HCT116 (cell line): Measurements from ENCODE around the gene DNMT3B. TPM values are rescaled to one million over a fixed set of nuclear protein-coding genes. Genes with fewer than 3 reads are reported as not detected.

Source experiments
- ATAC-seq: fragments of 200-7000 bp; cut with Tn5 transposase; 2 replicates; pipeline ENCODE4 v1.9.1; 2020; ENCODE audit warnings: mild to moderate bottlenecking, moderate library complexity
- BruUV-seq: library from RNA; stranded (reverse); fragments of 400-500 nt; replicated peaks from 2 replicates; lab custom pipeline; 2021; lab: Mats Ljungman, UMichigan
- CTCF ChIA-PET: fragments of 300-600 bp; sonication (Branson Sonifier 250); formaldehyde crosslinking; loops from one replicate; lab custom pipeline; 2021; ENCODE audit warnings: antibody characterized with exemption; lab: Charles Lee
- POLR2A ChIA-PET: fragments of 300-600, 350-600 bp; sonication (Branson Sonifier 250); formaldehyde crosslinking; loops from one replicate; lab custom pipeline; 2021; ENCODE audit warnings: antibody characterized with exemption; lab: Charles Lee
- RAD21 ChIA-PET, 2 experiments: fragments of 300-600 bp; sonication (Branson Sonifier 250); formaldehyde crosslinking; loops; one replicate each; lab custom pipeline; 2023; ENCODE audit warnings: low total read pairs in 2 of 2; ENCODE audit not compliant: uncharacterized antibody in 2 of 2, unreplicated experiment in 2 of 2, low non-redundant PET in 1 of 2; lab: Charles Lee
- DNase-seq: peaks from one replicate; pipeline ENCODE4 v3.0.0-alpha.2; 2010; ENCODE audit warnings: low read depth, low spot score
- H2AFZ ChIP-seq: fragments of 200-600 bp; shearing (Covaris generic), sonication (generic); 2 replicates; pipeline ENCODE4 v1.6.1; 2017; ENCODE audit warnings: low read depth, mixed run types, mixed read lengths, antibody characterized with exemption, low read length; ENCODE audit not compliant: poor library complexity, severe bottlenecking
- H3K27ac ChIP-seq: 2 replicates; pipeline ENCODE4 v1.5.1; 2012; ENCODE audit warnings: low read depth, low read length
- H3K27me3 ChIP-seq: fragments of 200-600 bp; sonication (generic); 2 replicates; pipeline ENCODE4 v1.6.1; 2016; ENCODE audit warnings: mixed run types, low read length, mixed read lengths; ENCODE audit not compliant: insufficient read depth
- H3K36me3 ChIP-seq, 2 experiments: fragments of 200-500 bp in 1 of 2; fragments of 200-600 bp in 1 of 2; sonication (Bioruptor generic) in 1 of 2; sonication (generic) in 1 of 2; 2 replicates each; pipeline versions ENCODE4 v1.5.1 to v1.6.1; 2014 to 2016; ENCODE audit warnings: low read length in 2 of 2, inconsistent platforms in 1 of 2, mixed read lengths in 1 of 2, mixed run types in 1 of 2; ENCODE audit not compliant: insufficient read depth in 2 of 2, control insufficient read depth in 1 of 2
- H3K4me1 ChIP-seq, 2 experiments: fragments of 200-600 bp in 1 of 2; sonication (generic) in 1 of 2; 2 replicates each; pipeline versions ENCODE4 v1.5.1 to v1.6.1; 2012 to 2017; ENCODE audit warnings: low read length in 2 of 2, inconsistent platforms in 1 of 2, mild to moderate bottlenecking in 1 of 2, mixed read lengths in 1 of 2, mixed run types in 1 of 2, moderate library complexity in 1 of 2; ENCODE audit not compliant: insufficient read depth in 2 of 2, control insufficient read depth in 1 of 2
- H3K4me2 ChIP-seq: fragments of 200-600 bp; sonication (generic); 2 replicates; pipeline ENCODE4 v1.6.1; 2017; ENCODE audit warnings: mixed run types, low read length, mixed read lengths
- H3K4me3 ChIP-seq, 2 experiments: fragments of 200-600 bp in 1 of 2; sonication (generic) in 1 of 2; replicated peaks in 1 of 2; 2 replicates each; pipeline ENCODE4 v1.5.1; 2011 to 2016; ENCODE audit warnings: low read length in 2 of 2, control low read depth in 1 of 2, low read depth in 1 of 2, mild to moderate bottlenecking in 1 of 2, mixed read lengths in 1 of 2, mixed run types in 1 of 2
- H3K79me2 ChIP-seq: fragments of 200-600 bp; sonication (generic); 2 replicates; pipeline ENCODE4 v1.6.1; 2017; ENCODE audit warnings: mild to moderate bottlenecking, mixed run types, low read length, moderate library complexity, mixed read lengths; ENCODE audit not compliant: insufficient read depth
- H3K9ac ChIP-seq: fragments of 200-600 bp; sonication (generic); 2 replicates; pipeline ENCODE4 v1.6.1; 2016; ENCODE audit warnings: low read length, mixed read lengths
- H3K9me2 ChIP-seq: fragments of 200-600 bp; sonication (generic), shearing (Covaris generic); 2 replicates; pipeline ENCODE4 v1.6.1; 2017; ENCODE audit warnings: mixed run types, mild to moderate bottlenecking, moderate library complexity; ENCODE audit not compliant: insufficient read depth
- H3K9me3 ChIP-seq, 2 experiments: fragments of 200-500 bp in 1 of 2; fragments of 200-600 bp in 1 of 2; sonication (Bioruptor generic) in 1 of 2; sonication (generic) in 1 of 2; 2 replicates each; pipeline ENCODE4 v1.6.1; 2014 to 2017; ENCODE audit warnings: low read length in 2 of 2, mixed read lengths in 2 of 2, inconsistent platforms in 1 of 2, low read depth in 1 of 2, mild to moderate bottlenecking in 1 of 2, mixed run types in 1 of 2, moderate library complexity in 1 of 2; ENCODE audit not compliant: control insufficient read depth in 1 of 2, insufficient read depth in 1 of 2
- H4K20me1 ChIP-seq: fragments of 200-600 bp; sonication (generic), shearing (Covaris generic); 2 replicates; pipeline ENCODE4 v1.6.1; 2017; ENCODE audit warnings: mixed run types, mild to moderate bottlenecking, moderate library complexity; ENCODE audit not compliant: insufficient read depth
- CBX3 ChIP-seq: IDR thresholded peaks from 2 replicates; pipeline ENCODE4 v1.6.1; 2012; ENCODE audit warnings: low read depth
- ELF1 ChIP-seq: IDR thresholded peaks from 2 replicates; pipeline ENCODE4 v1.6.1; 2012; ENCODE audit warnings: low read depth, borderline replicate concordance
- EZH2 ChIP-seq: fragments of 200-600 bp; sonication (generic); IDR thresholded peaks from 2 replicates; pipeline ENCODE4 v1.6.1; 2017; ENCODE audit warnings: antibody characterized with exemption, mixed run types
- EZH2phosphoT487 ChIP-seq: fragments of 200-600 bp; IDR thresholded peaks from 2 replicates; pipeline ENCODE4 v1.6.1; 2018; ENCODE audit warnings: antibody characterized with exemption, borderline replicate concordance
- FOSL1 ChIP-seq: IDR thresholded peaks from 2 replicates; pipeline ENCODE4 v1.6.1; 2012; ENCODE audit warnings: low read depth
- POLR2A ChIP-seq: IDR thresholded peaks from 2 replicates; pipeline ENCODE4 v1.7.0; 2011; ENCODE audit warnings: borderline replicate concordance; ENCODE audit not compliant: insufficient read depth, insufficient read length; ENCODE audit errors: extremely low read depth
- RAD21 ChIP-seq: IDR thresholded peaks from 2 replicates; pipeline ENCODE4 v1.6.1; 2012; ENCODE audit warnings: low read depth, mild to moderate bottlenecking
- SIN3A ChIP-seq: IDR thresholded peaks from 2 replicates; pipeline ENCODE4 v1.6.1; 2012; ENCODE audit warnings: low read depth
- SP1 ChIP-seq: IDR thresholded peaks from 2 replicates; pipeline ENCODE4 v1.6.1; 2012; ENCODE audit warnings: low read depth
- ZNF274 ChIP-seq: fragments of 200-500 bp; sonication (Bioruptor generic); IDR thresholded peaks from 2 replicates; pipeline ENCODE4 v1.6.1; 2014; ENCODE audit warnings: mild to moderate bottlenecking, low read depth, low read length, inconsistent platforms
- intact Hi-C: fragments of 100-400 bp; cut with micrococcal nuclease; formaldehyde crosslinking; loops from 2 replicates; pipeline ENCODE4 v1.10.0; 2022
- total RNA-seq: library from RNA; stranded (reverse); gene quantifications from one replicate; pipeline ENCODE4 v1.2.1, GENCODE V29; 2021; ENCODE audit not compliant: unreplicated experiment
- TF ChIP-seq, protein P1 (sequence below): IDR thresholded peaks from 2 replicates; pipeline ENCODE4 v1.6.1; 2012
- TF ChIP-seq, protein P2 (sequence below): IDR thresholded peaks from 2 replicates; pipeline ENCODE4 v1.6.1; 2011; ENCODE audit warnings: mild to moderate bottlenecking, low read length, moderate library complexity; ENCODE audit not compliant: insufficient replicate concordance; ENCODE audit errors: extremely low read depth
- TF ChIP-seq, protein P3 (sequence below): IDR thresholded peaks from 2 replicates; pipeline ENCODE4 v1.6.1; 2012; ENCODE audit warnings: low read depth
- TF ChIP-seq, protein P4 (sequence below): IDR thresholded peaks from 2 replicates; pipeline ENCODE4 v1.6.1; 2012

DNMT3B gene
- total RNA-seq, 1 experiment from 2014 or later: 22.2 TPM

DNA sequence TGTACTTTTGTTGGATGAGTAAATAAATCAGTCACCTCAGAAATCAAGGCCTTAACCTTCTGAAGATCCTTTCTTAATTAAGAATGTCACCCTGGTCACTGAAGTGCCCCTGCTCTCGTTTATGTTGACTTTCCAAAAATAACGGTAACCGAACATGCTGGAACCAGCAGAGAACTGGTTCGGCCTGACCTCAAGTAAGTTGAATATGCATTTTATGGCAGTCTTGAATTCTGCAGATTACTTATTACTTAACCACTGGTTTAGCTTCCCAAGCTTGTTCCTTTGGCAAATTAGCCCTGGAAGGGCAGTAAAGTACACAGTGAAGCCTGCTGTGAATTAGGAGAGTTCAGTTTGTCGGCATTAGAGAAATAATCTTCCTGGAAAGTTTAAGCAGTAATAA is 69.8 kb downstream of the DNMT3B start:
- Histone ChIP-seq H4K20me1 (peaks cover 3% of the 10 kb centered on the region; the same call in 1 of the 2 replicates), H3K9me2 (no peaks in the 10 kb centered on the region), H2AFZ (no peak overlapping the region), H3K79me2 (peaks cover 97% of the 10 kb centered on the region), H3K27ac (no peak overlapping the region), H3K36me3 (peaks cover 53 to 55% of the 10 kb centered on the region in 2 experiments), H3K4me3 (no peak overlapping the region), H3K4me1 (no peaks in the 10 kb centered on the region), H3K4me2 (no peak overlapping the region), H3K9me3 (no peaks in the 10 kb centered on the region), H3K27me3 (no peaks in the 10 kb centered on the region), H3K9ac (no peak overlapping the region)
- no peak for DNase-seq
- CTCF ChIA-PET: no interaction called here
- TF ChIP-seq SP1 (no peak), FOSL1 (no peak), ELF1 (no peak), EZH2 (no peak), SIN3A (no peak), CBX3 (no peak), ZNF274 (no peak), RAD21 (no peak), POLR2A (no peak), EZH2phosphoT487 (no peak)
- TF ChIP-seq, protein P1, sequence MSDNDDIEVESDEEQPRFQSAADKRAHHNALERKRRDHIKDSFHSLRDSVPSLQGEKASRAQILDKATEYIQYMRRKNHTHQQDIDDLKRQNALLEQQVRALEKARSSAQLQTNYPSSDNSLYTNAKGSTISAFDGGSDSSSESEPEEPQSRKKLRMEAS: no peak
- TF ChIP-seq, protein P2, sequence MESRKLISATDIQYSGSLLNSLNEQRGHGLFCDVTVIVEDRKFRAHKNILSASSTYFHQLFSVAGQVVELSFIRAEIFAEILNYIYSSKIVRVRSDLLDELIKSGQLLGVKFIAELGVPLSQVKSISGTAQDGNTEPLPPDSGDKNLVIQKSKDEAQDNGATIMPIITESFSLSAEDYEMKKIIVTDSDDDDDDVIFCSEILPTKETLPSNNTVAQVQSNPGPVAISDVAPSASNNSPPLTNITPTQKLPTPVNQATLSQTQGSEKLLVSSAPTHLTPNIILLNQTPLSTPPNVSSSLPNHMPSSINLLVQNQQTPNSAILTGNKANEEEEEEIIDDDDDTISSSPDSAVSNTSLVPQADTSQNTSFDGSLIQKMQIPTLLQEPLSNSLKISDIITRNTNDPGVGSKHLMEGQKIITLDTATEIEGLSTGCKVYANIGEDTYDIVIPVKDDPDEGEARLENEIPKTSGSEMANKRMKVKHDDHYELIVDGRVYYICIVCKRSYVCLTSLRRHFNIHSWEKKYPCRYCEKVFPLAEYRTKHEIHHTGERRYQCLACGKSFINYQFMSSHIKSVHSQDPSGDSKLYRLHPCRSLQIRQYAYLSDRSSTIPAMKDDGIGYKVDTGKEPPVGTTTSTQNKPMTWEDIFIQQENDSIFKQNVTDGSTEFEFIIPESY: no peak
- TF ChIP-seq, protein P3, sequence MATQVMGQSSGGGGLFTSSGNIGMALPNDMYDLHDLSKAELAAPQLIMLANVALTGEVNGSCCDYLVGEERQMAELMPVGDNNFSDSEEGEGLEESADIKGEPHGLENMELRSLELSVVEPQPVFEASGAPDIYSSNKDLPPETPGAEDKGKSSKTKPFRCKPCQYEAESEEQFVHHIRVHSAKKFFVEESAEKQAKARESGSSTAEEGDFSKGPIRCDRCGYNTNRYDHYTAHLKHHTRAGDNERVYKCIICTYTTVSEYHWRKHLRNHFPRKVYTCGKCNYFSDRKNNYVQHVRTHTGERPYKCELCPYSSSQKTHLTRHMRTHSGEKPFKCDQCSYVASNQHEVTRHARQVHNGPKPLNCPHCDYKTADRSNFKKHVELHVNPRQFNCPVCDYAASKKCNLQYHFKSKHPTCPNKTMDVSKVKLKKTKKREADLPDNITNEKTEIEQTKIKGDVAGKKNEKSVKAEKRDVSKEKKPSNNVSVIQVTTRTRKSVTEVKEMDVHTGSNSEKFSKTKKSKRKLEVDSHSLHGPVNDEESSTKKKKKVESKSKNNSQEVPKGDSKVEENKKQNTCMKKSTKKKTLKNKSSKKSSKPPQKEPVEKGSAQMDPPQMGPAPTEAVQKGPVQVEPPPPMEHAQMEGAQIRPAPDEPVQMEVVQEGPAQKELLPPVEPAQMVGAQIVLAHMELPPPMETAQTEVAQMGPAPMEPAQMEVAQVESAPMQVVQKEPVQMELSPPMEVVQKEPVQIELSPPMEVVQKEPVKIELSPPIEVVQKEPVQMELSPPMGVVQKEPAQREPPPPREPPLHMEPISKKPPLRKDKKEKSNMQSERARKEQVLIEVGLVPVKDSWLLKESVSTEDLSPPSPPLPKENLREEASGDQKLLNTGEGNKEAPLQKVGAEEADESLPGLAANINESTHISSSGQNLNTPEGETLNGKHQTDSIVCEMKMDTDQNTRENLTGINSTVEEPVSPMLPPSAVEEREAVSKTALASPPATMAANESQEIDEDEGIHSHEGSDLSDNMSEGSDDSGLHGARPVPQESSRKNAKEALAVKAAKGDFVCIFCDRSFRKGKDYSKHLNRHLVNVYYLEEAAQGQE: no peak
- TF ChIP-seq, protein P4, sequence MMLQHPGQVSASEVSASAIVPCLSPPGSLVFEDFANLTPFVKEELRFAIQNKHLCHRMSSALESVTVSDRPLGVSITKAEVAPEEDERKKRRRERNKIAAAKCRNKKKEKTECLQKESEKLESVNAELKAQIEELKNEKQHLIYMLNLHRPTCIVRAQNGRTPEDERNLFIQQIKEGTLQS: no peak
- intact Hi-C loops: no loop called here
- ATAC-seq: no peak
- POLR2A ChIA-PET: no interaction called here
- no TSS peak for BruUV-seq
- RAD21 ChIA-PET: no interaction called here
